ENCODE results near the gene CD207.
"Not testable (repeated sequence)": the region's sequence is repeated elsewhere in the genome, so short reads cannot be mapped to it uniquely, and the experiment has no call there.

Gene CD207

DNA sequence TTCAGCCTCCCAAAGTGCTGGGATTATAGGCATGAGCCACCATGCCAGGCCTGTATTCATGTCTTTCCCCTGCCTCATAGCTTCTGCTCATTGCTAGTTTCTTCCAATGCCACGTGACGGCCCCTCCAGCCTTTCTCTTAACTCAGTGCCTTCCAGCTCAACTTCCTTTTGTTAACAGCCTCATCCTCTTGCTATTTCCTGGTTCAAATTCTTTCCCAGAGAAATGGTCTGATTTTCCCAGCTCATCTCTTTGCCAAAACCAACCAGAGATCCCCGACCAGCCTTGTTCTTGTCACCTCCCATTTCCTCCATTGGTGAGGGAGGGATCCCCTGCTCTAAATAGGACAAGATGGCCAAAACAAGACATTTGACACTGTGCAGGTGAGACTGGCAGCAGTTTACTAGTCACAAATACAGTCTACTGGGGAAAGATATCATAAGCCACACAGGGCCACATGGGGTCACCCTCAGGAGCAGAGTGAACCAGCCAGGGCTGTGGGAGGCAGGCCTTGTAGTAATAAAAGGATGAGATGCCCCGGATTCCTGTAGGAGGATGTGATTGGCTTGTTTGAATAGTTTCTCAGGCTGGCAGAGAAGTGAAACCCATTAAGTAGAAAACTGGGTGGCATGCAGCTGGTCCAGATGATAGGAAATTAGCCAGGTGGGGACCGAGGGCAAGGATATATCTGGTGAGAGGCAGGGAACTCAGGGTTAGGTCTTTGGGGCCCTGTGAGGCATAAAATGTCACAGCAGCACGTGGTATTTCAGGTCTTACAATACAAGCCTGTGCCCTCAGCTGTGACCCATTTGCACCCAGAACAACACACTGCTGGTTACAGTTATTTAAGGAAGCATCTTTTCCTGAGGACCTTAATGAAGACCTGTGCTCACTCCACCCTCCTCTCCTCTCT lies 6.4 kb downstream of the CD207 start:
- DNase-seq (ENCODE audit: low read depth in 3 of 3), result no peak

DNA sequence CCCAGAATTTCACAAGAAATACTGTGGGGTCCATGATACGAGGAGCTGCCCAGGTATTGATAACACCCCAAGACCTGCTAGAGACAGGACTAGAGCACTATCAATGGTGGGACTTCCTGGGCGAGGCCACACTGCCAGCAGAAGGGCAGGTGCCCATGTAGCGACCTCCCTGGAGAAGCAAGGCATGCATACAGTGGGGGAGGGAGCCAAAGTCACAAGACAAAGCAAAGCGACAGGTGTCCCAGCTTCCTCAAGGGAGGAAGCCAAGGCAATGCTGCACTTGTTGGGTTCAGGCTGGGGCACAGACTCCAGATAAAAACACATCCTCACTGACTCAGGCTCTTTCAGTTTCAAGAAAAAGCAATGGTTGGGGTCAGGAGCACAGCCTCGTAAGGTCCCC lies 7.5 kb downstream of the CD207 start:
- DNase-seq (ENCODE audit: low read depth in 3 of 3), result no peak

DNA sequence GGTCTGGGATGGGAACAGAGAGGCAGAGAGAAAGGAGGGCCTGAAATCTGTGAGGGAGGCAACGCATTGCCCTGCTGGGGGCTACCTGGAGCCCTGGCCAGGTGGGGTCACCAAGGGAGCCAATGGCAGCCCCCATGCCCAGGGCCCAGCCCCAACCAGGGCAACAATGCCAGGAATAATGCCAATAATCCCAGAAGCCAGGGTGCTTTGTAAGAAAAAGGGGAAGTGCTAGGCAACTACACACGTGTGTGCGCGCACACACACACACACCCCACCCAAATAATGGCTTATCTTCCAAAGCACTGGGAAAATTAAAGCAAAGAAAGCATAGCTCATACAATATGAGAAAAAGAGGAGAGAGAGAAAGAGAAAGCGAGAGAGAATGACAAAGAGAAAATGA lies 8.2 kb downstream of the CD207 start:
- DNase-seq (ENCODE audit: low read depth in 3 of 3), result no peak

DNA sequence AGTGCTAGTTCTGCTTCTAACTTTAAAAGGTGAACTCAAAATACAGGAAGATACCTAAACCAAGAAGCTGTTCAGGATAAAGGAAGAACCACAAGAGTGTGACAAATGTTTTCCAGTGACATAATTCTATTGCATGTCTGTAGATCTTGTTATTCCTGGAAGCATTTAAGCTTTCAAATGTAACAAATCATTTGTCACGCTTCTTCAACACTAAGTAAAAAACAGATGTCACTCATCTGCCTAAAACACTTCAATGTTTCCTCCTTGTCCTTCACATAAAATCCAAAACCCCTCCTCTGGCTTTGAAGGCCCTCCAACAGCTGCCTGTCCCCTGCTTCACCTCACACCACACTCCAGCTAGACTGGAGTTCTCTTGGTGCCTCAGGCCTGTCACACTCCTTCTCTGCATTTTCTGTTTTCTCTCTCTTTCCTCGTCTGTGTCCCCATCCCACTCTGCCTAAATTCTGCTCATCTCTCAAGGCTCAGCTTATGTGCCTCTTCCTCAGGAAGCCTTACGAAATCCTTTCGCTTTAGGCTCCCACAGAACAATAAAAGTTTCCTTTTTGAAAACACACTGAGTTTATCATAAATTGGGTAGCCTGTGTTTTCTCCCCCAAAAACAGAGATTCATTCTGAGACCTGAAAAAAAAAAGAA lies 8.8 kb downstream of the CD207 start:
- DNase-seq (ENCODE audit: low read depth in 3 of 3), result no peak

DNA sequence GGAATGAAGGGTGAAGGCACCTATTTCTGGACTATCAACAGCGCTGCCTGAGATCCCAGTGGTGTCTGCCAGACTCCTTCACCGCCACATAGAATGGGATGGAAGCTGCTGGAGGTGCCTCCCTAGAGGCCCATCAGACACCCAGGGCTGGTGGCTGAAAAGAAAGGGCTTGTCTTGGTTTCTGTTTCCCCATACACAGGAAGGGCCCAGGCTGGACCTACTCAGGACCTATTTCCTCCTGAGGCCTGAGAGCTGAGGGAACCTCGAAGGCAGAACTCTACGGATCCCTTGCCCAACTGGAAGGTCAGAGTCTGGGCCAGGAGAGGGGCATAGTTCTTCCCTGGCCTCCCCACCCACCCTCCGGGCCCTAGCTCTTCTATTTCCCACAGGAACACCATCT lies 12.4 kb downstream of the CD207 start:
- no peak for DNase-seq (ENCODE audit: low read depth in 3 of 3)

DNA sequence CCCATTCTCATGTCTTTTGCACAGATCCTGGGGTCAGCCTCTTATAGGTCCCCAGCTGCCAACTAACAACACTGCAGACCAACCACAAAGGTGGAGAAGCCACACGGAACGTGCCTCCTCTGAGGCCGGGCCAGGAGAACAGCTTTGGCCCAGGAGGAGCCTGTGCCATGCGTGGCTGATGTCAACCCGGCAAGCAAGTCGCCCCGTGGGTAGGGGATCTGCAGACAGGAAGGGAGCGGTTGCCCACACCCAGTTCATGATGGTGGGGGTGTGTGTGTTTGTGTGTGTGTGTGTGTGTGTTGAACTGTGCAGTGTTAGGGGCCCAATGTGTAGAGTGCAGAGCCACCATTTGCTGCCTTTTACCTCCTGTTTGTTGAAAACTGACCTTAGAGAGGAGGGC lies 12.8 kb downstream of the CD207 start:
- DNase-seq (ENCODE audit: low read depth in 3 of 3), result no peak

DNA sequence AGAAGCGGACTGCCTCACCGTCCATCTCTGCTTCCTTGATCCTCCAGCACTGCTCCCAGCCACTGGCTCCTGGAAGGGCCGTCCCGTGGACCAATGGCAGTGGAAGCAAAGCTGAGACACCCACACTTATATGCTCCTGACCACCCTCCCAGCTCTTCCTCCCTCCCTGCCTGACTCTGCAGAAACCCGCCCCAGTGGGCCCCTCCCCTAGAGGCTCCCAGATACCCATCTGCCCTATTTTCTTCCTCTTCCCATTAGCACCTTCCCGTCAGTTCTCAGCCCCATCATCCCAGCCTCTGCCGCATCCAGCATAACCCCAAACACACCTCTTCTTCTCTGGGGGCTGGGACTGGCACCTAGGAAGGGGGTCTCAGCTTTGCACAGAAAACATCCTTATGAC lies 15.1 kb downstream of the CD207 start, which contains the start of gene CLEC4F:
TSS of gene CLEC4F (minus strand) at position 101 of the 400 bp plus-strand sequence. CDS start at position 25, 76 bp downstream.
- no peak for DNase-seq (ENCODE audit: low read depth in 3 of 3)

DNA sequence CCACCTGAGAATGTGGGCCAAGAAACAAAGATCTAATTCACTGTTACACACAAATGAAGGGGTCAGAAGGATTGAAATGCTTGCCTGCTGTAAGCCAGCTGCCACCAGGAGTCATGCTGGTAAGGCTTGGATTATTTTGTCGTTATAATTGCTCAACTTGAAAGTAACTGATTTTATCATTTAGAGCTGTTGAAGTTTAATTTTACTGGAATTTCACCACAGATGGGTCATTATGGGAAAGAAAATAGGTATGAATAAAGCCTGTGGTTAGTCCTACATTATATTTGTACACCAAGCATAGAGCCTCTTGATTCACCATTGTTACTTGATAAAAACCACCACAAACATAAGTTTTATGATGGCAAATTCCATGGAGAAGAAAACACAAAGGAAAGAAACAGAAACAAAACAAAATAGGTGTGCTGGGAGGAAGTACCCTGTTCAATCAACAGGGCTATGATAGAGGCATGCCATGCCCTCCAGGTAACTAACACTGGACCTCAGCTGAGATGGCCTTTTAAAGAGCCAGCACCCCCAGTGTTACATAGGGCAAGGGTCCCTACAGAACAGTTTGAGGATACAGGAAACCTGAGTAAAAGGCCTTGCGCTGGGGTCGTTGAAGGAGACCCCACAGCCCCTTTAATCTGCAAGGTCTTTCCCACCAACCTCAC lies 18.2 kb downstream of the CD207 start:
- no peak for DNase-seq (ENCODE audit: low read depth in 3 of 3)

DNA sequence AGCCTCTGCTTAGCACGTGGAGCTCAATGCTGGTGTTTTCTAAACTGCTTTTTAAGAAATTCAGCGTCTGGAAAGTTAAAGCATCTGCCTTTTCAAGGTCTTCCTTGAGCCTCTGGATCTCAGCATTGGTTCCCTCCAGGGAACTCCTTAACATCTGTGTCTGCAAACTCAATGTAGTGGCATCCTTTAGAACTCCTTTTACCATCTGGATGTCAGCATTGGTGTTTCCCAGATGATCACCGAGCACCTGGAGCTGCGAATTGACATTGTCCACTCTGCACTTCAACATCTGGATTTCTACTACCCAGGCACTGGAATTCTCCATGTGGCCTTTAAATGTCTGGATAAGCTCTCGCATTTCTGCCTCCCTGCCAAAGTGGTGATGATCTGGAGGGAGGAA lies 18.9 kb downstream of the CD207 start:
- DNase-seq (ENCODE audit: low read depth in 3 of 3), result no peak

DNA sequence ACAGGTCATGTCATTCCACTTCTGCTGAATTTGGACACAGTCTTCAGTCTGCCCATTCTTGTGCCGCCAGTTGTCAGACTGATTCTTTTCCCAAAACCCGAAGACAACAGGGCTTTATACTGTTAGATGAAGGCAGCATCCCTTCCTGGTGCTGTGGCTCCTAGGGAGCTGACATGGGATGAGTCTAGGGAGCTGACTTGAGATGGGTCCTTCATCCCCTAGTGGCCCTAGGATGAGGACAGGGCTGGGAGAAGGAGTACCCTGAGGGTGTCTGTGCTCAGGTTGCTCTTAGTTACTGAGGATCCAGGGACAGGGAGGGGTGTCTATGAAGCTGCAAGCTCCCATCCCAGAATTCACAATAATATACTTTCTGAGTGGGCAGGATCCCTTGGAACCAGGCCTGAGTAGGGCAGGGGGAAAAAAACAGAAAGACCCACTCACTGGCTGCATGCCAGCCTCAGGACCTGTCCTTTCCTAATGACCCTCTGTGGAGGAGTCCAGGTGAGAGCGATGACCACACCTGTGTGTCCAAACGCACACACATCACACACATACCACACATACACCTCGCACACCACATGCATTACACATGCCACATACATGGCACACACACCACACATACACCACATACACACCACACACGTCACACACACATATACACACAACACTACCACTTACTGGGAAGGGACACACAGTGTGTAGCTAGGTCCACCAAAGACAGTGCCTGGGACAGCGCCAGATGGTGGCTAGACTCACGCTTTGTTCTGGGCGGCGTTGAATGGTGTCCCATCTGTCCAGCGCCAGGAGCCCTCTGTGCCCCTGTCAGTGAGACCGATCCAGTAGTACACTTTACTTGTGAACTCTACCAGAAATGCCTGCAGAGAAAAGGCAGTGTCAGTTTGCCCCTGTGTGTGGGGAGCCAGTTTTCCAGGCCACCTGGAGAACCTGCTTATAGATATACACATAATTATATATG lies 26.3 kb downstream of the CD207 start:
- no peak for DNase-seq (ENCODE audit: low read depth in 3 of 3)

DNA sequence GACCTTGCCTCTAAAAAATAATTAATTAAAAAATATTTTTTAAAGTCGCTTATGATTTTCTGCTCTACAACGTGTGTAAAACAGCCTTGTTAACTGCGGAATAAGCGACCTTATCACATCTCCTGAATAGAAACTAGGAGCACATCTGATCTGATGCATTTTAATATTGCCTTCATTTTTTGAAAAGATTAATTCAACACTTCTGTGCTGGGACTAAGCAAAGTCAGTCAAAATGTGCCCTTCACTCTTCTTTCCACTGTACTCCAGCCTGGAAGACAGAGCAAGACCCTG lies 27.8 kb downstream of the CD207 start:
- DNase-seq (ENCODE audit: low read depth in 3 of 3), result no peak

DNA sequence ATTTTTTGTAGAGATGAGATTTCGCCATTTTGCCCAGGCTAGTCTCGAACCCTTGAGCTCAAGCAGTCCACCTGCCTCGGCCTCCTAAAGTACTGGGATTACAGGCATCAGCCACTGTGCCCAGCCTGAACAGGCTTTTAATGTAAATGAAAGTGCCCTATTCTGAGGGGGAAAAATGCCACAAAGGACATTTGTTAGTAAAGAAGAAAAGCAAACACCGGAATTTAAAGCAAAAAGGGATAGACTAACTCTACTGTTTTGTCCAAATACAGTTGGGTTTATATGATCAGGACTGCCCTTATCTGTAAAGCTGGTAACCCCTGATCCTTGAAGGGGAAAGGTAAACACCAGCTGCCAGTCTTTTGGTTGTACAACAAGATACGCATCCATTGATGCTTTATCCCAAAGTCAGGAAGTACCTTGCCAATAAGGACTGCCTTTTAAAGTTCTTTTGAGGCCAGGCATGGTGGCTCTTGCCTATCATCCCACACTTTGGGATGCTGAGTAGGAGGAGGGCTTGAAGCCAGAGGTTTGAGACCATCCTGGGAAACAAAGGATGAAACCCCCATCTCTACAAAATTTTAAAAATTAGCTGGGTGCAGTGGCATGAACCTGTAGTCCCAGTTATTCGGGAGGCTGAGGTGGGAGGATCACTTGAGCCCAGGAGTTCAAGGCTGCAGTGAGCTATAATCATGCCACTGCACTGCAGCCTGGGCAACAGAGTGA lies 28.4 kb downstream of the CD207 start:
- DNase-seq (ENCODE audit: low read depth in 3 of 3), result no peak

DNA sequence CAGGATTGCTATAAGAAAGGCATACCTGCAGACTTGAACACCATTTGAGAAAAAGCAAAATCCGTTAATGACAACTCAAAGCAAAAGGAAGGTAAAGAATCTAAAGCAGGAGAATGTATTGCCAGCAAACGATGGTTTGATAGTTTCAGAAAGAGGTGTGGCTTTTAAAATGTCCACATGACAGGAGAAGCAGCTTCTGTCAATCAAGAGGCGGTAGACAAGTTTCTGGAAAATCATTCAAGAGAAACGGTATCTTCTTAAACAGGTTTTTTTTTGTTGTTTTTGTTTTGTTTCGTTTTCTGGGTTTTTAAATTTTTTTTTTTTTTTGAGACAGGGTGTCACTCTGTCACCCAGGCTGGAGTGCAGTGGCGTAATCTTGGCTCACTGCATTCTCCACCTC lies 29.0 kb downstream of the CD207 start:
- no peak for DNase-seq (ENCODE audit: low read depth in 3 of 3)

DNA sequence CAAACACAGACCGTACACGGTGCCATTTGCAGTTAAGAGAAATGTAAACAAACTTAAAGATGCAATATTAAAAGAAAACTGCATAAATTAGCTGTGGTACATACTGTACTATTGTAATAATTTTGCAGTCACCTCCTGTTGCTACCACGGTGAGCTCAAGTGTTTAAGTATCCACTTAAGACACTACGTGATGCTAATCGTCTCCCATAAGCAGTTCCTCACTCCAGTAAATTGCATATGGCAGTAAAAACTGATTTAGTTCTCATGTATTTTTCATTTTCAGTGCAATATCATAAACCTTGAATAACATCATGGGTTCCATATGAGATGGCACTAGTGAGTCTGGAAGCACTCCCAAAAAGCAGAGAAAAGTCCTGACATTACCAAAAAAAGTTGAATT lies 29.6 kb downstream of the CD207 start:
- DNase-seq (ENCODE audit: low read depth in 3 of 3), result no peak

DNA sequence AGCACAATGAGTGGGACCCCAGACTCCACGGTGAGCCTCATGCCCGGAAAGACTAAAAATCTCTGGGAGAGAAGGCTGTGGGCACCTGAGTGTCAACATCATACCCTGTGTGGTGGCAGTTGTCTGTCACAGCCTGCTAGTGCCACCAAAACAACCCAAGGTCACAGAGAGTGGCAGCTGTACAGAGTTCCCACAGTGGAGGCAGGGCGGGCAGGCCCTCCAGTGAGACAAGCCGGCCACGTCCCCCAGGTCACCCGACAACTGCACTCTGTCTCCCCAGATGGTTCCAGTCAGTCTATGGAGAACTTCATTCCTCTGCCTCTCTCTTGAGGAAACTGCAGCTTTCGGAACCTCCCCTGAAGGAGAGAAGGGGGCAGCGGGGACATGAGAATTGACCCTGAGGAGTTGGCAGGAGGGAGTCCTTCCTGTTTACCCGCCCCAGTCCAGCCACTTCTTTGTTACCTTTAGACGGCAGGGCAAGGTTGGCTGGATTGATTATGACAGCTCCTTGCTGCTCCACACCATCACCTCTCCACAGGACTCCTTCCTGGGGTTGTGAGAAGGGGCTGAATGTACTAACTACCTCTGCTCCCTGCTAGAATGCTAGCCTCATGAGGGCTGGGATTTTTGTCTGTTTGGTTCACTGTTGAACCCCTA lies 33.9 kb downstream of the CD207 start:
- no peak for DNase-seq (ENCODE audit: low read depth in 3 of 3)

DNA sequence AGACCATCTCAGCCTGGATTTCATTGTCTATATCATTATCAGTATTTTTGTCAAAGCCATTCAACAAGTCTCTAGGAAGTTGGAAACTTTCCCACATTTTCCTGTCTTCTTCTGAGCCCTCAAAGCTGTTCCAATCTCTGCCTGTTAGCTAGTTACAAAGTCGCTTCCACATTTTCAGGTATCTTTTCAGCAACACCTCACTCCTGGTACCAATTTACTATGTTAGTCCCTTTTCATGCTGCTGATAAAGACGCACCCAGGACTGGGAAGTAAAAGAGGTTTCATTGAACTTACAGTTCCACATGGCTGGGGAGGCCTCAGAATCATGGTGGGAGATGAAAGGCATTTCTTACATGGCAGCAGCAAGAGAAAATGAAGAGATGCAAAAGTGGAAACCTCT lies 35.9 kb downstream of the CD207 start:
- no peak for DNase-seq (ENCODE audit: low read depth in 3 of 3)

DNA sequence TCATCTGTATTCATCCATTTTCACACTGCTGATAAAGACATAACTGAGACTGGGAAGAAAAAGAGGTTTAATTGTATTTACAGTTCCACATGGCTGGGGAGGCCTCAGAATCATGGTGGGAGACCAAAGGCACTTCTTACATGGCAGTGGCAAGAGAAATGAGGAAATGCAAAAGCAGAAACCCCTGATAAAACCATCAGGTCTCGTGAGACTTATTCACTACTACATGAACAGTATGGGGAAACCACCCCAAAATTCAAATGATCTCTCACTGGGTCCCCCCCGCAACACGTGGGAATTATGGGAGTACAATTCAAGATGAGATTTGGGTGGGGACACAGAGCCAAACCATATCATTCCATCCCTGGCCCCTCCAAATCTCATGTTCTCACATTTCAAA lies 37.6 kb downstream of the CD207 start:
- DNase-seq (ENCODE audit: low read depth in 3 of 3), result not testable (repeated sequence)

DNA sequence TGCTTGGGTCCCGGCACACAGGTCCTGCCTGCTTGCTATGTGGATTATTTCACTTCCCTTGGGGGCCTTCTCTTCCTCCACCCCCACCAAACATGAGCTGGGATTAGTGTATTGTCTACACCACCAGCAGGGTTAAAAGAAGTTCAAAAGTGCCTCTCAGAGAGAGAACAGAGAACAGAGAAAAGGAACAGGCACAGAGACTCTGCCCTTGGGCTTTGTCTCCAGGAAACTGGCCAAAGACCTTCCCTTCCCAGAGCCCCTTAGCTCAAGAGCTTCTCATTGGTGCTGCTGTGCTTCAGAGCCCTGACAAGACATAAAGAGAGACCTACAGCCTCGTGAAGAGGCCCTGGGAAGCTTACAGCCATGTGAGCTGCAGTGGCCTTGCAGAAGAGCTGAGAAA lies 38.1 kb downstream of the CD207 start:
- no peak for DNase-seq (ENCODE audit: low read depth in 3 of 3)

DNA sequence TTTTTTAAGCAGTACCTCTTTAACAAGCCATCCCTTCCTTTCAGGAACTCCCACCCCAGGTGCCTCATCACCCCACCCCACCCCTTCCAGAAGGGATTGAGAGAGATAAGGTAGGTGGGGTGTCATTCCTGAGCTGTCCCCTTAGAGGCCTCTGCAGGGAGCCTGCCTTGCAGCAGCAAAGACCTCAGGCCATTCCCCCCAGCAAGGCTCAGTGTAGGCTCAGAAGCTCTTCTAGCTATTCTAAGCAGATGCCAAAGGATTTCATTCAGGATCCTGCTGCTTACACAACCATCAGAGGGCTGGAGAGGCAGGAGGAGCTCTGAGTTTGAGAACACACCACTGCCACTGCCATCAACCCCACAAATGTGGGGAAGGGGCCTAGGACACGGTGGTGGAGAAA lies 39.4 kb downstream of the CD207 start:
- DNase-seq (ENCODE audit: low read depth in 3 of 3), result no peak

DNA sequence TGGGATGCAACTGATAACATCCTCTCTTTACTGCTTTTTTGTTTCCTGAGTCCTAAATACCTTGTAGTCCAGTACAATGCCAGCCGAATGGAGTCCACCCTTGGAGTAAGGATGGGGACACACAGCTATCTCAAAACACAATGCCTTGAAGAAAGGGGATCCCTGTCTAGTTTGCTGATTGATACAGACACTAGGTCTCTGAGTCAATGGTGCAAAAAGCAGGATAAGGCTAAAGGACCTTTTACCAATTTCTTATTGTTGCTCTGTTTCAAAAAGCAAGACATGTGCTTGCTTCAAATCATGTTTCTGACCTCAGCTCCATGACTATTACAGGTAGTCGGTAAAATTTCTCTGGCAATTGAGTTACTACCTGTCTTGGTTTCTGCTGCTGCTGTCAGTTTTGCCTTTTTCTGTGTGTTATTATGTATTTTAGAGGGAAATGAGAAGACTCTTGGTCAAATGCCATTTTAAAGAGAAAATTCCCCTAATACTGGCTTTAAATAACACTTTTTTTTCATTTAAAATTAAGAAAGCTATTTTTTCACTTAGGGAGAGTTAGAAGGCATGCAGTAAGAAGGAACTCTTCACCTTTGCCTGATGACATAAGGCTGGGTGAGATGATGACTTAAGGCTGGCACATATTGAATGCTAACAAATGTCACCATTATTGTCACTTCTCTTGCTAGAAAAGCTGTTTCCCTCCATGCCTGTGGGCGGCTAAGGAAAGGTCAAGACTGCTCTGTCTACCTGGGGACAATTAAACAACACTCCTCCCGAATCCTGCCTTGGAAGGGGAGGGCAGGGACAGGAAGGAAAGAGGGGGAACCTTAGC lies 40.2 kb downstream of the CD207 start:
- DNase-seq (ENCODE audit: low read depth in 3 of 3), result no peak
